ENCODE data around the gene FAM219B. TPM values are rescaled to one million over a fixed set of nuclear protein-coding genes. Genes with fewer than 3 reads are reported as not detected.

The FAM219B gene
- total and polyA plus RNA-seq, 10 of the 15 experiments (the other 5 are each of a cell fraction or from before 2014, with no cell fraction given), result 7.6 to 53.2 (median 29.4) TPM

DNA sequence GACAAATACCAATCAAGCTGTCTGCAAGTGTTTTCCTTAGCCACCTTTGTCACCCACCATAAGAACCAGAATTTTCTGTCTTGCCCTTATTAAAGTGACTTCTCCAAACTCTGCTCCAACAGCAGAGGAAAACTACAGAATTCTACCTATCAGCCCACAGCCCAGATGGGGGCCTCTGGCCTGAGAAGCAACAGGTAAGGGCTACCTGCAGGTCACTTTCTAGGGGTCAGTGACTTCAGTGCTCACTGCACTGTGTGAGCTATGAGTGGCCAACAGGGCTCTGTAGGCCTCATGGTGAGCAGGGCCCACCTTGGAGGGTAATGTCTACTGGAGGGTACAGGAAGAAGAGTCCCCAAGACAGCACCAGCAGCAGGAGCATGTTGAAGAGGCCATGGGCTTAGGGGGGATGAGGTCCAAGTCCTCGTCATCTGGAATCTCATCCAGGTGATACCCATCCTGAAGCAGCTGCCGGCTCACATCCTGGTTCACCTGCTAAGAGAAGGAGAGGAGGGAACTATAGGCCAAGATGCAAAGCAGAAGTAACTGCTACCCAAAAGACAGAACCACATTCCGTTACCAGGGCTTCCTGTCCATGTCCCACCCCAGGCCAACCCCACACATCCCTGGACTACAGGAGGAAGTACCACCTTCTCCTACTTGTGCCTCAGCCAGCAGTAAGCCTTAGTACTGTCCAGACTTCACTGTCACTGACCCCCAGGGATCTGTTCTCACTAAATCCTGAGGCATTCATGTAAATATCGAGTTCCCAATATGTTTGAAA, 4.2 kb downstream of the FAM219B start:
- Histone ChIP-seq H3K4me3 (no peak overlapping the region), H3K4me1 (ENCODE audit: control insufficient read depth, insufficient read depth, low read length) (peaks cover 10% of the 10 kb centered on the region), H4K20me1 (ENCODE audit: control insufficient read depth, insufficient read depth) (no peaks in the 10 kb centered on the region), H3K9ac (ENCODE audit: control insufficient read depth, insufficient read depth, low read length) (no peak overlapping the region), H3K27ac (ENCODE audit: control insufficient read depth, insufficient read depth) (no peak overlapping the region), H2AFZ (ENCODE audit: control insufficient read depth, low read depth, low read length) (no peak overlapping the region), H3K27me3 (replicated peaks in 1 of 2; ENCODE audit: control insufficient read depth in 2 of 2, insufficient read depth in 2 of 2, low read length in 1 of 2) (no peaks in the 10 kb centered on the region), H3K36me3 (ENCODE audit: control insufficient read depth in 2 of 2, insufficient read depth in 2 of 2, low read length in 1 of 2) (peaks cover 12 to 20% of the 10 kb centered on the region in 2 experiments; a peak in 3 of 4 replicates), H3K4me2 (ENCODE audit: control insufficient read depth, insufficient read depth) (no peak overlapping the region), H3K79me2 (ENCODE audit: control insufficient read depth, insufficient read depth, low read length) (peaks cover 15% of the 10 kb centered on the region), H3K9me3 (replicated peaks; ENCODE audit: control insufficient read depth, insufficient read depth, low read length) (no peaks in the 10 kb centered on the region)
- BruUV-seq (replicated peaks), result no TSS peak
- DNase-seq (ENCODE audit: low read depth, low spot score), result no peak
- intact Hi-C loops (cut with micrococcal nuclease; ENCODE audit: unreplicated experiment) (loop anchor here (5.0 kb wide), 3 partner anchors 45 to 130 kb away; partner anchors contain the start of gene ULK3), in situ Hi-C loops (cut with MboI) (no loop called here)
- CTCF ChIA-PET, result interaction anchor here (0.6 to 8.9 kb wide), 54 partner anchors 8 to 458 kb away, joined by 3 to 129 read pairs (median 9); partner anchors contain the start of genes CSK, MPI, RPP25 and SCAMP2
- no peak for FAIRE-seq
- SMC1A ChIA-PET (ENCODE audit: uncharacterized antibody, unreplicated experiment), result interaction anchor here (0.6 to 4.9 kb wide), 32 partner anchors 9 to 223 kb away, joined by 3 to 52 read pairs (median 7); partner anchors contain the start of genes MPI and ULK3
- no peak for ATAC-seq
- WGBS (ENCODE audit: insufficient coverage, insufficient replicate concordance, low lambda C conversion rate, missing lambda C conversion rate), result 76% methylated on average over 4 of the region's 4 CpGs
- POLR2A ChIA-PET, result interaction anchor here (0.5 to 1.9 kb wide), 12 partner anchors 9 to 133 kb away, joined by 3 to 8 read pairs (median 6); partner anchors contain the start of gene ULK3
- RAD21 ChIA-PET (ENCODE audit: unreplicated experiment), result interaction anchor here (0.6 to 5.4 kb wide), 39 partner anchors 9 to 301 kb away, joined by 3 to 53 read pairs (median 5); partner anchors contain the start of genes COX5A, SCAMP2 and ULK3
- TF ChIP-seq NR2C2 (IDR thresholded peaks at IDR 0.05; ENCODE audit: borderline replicate concordance, control insufficient read depth, insufficient read length, low read depth) (no peak), SUPT20H (IDR thresholded peaks at IDR 0.05; ENCODE audit: borderline replicate concordance, control insufficient read depth, low read depth, low read length) (no peak), BMI1 (IDR thresholded peaks at IDR 0.05; ENCODE audit: borderline replicate concordance) (no peak), ATF7 (IDR thresholded peaks at IDR 0.05; ENCODE audit: low read depth) (no peak), STAT1 (conservative IDR thresholded peaks at IDR 0.05) (no peak), ASH2L (IDR thresholded peaks at IDR 0.05; ENCODE audit: borderline replicate concordance, low read depth) (no peak), CEBPB (IDR thresholded peaks at IDR 0.05; ENCODE audit: borderline replicate concordance in 1 of 2, low read depth in 2 of 2, low read length in 2 of 2) (no peak), RELA (IDR thresholded peaks at IDR 0.05; ENCODE audit: borderline replicate concordance, partially characterized antibody) (no peak), ZBTB40 (IDR thresholded peaks at IDR 0.05; ENCODE audit: borderline replicate concordance) (no peak), MAX (IDR thresholded peaks at IDR 0.05; ENCODE audit: low read depth, low read length) (no peak), KLF5 (IDR thresholded peaks at IDR 0.05; ENCODE audit: partially characterized antibody) (no peak), SP1 (IDR thresholded peaks at IDR 0.05; ENCODE audit: low read depth, low read length) (no peak)
- TF ChIP-seq, protein P1, sequence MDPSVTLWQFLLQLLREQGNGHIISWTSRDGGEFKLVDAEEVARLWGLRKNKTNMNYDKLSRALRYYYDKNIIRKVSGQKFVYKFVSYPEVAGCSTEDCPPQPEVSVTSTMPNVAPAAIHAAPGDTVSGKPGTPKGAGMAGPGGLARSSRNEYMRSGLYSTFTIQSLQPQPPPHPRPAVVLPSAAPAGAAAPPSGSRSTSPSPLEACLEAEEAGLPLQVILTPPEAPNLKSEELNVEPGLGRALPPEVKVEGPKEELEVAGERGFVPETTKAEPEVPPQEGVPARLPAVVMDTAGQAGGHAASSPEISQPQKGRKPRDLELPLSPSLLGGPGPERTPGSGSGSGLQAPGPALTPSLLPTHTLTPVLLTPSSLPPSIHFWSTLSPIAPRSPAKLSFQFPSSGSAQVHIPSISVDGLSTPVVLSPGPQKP (IDR thresholded peaks at IDR 0.05; ENCODE audit: low read depth, low read length), result no peak
- TF ChIP-seq, protein P2, sequence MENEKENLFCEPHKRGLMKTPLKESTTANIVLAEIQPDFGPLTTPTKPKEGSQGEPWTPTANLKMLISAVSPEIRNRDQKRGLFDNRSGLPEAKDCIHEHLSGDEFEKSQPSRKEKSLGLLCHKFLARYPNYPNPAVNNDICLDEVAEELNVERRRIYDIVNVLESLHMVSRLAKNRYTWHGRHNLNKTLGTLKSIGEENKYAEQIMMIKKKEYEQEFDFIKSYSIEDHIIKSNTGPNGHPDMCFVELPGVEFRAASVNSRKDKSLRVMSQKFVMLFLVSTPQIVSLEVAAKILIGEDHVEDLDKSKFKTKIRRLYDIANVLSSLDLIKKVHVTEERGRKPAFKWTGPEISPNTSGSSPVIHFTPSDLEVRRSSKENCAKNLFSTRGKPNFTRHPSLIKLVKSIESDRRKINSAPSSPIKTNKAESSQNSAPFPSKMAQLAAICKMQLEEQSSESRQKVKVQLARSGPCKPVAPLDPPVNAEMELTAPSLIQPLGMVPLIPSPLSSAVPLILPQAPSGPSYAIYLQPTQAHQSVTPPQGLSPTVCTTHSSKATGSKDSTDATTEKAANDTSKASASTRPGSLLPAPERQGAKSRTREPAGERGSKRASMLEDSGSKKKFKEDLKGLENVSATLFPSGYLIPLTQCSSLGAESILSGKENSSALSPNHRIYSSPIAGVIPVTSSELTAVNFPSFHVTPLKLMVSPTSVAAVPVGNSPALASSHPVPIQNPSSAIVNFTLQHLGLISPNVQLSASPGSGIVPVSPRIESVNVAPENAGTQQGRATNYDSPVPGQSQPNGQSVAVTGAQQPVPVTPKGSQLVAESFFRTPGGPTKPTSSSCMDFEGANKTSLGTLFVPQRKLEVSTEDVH (IDR thresholded peaks at IDR 0.05; ENCODE audit: low read depth, partially characterized antibody), result no peak

All from GM12878 (cell line).